Activated CD4-positive, alpha-beta T cell treated with anti-CD3 and anti-CD28 coated beads for 48 hours (primary cell): ENCODE measurements around the gene CAVIN2.

Experiments
- DNase-seq: peaks from one replicate; pipeline ENCODE4 v3.0.0-alpha.2; 2020

CAVIN2 gene

GRCh38 chr2:191864628-191865374 is 17.9 kb upstream of the CAVIN2 start:
- no peak for DNase-seq

- no peak for DNase-seq
These were observed 17.1 kb upstream of the CAVIN2 start for GRCh38 chr2:191863988-191864387.

- no peak for DNase-seq
These were observed 15.4 kb upstream of the CAVIN2 start for GRCh38 chr2:191862156-191862775.

GRCh38 chr2:191860760-191861466 is 14.0 kb upstream of the CAVIN2 start:
- no peak for DNase-seq

- DNase-seq: no peak
These were observed 12.8 kb upstream of the CAVIN2 start for GRCh38 chr2:191859681-191860080.

GRCh38 chr2:191857886-191858285 is 11.0 kb upstream of the CAVIN2 start:
- DNase-seq: no peak

GRCh38 chr2:191857259-191857805 is 10.4 kb upstream of the CAVIN2 start:
- no peak for DNase-seq

- DNase-seq: no peak
These were observed 9.4 kb upstream of the CAVIN2 start for GRCh38 chr2:191856111-191856876.

GRCh38 chr2:191855382-191855781 is 8.5 kb upstream of the CAVIN2 start:
- no peak for DNase-seq

GRCh38 chr2:191854382-191855372 is 7.8 kb upstream of the CAVIN2 start:
- DNase-seq: no peak

- DNase-seq: no peak
These were observed 7.0 kb upstream of the CAVIN2 start for GRCh38 chr2:191853843-191854242.

- DNase-seq: no peak
These were observed 4.3 kb upstream of the CAVIN2 start for GRCh38 chr2:191851158-191851557.

GRCh38 chr2:191848771-191849767 is 2.2 kb upstream of the CAVIN2 start:
- DNase-seq: no peak

- DNase-seq: no peak
These were observed 876 bp upstream of the CAVIN2 start for GRCh38 chr2:191847764-191848163.

- no peak for DNase-seq
These were observed 893 bp downstream of the CAVIN2 start for GRCh38 chr2:191845876-191846514.

GRCh38 chr2:191845248-191845715 is 1.6 kb downstream of the CAVIN2 start:
- DNase-seq: no peak

GRCh38 chr2:191844706-191845105 is 2.2 kb downstream of the CAVIN2 start:
- DNase-seq: no peak

GRCh38 chr2:191840921-191841320 is 6.0 kb downstream of the CAVIN2 start:
- no peak for DNase-seq

GRCh38 chr2:191839918-191840804 is 6.7 kb downstream of the CAVIN2 start:
- no peak for DNase-seq
